Inflammatory macrophage treated with lipopolysaccharide for 4 hours (primary cell): ENCODE results near the gene SLC43A1.

ENCODE experiments used
- DNase-seq: peaks from one replicate; pipeline ENCODE4 v3.0.0-alpha.2; 2020

SLC43A1 gene

DNA sequence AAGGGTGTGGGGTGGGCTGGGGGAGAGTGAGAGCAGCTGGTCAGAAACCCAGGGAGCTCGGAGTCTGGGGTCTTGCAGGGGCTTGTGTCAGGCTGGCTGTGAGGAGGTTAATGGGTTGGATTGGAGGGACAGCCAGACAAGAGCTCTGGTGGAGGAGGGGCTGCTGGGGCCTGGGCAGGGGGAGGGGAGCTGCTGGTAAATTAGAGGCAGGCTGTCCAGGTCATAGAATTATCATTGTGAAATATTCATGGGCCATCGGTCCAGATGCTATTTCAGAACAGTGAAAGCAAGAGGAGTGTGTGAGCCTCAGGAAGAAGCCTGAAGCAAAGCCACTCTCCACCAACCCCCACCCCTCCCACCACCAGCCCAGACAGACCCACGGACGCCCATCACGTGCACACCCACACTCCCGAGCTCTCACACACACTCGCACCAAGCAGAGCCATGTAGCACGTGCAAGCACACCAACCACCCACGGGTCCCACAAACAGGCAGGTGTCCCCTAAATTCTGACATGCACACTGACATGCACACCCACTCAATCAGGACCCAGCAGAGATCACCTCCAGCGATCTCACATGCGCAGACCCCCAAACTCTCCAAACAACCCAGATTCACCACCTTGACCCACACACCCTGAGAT lies 36.4 kb downstream of the SLC43A1 start:
- no peak for DNase-seq

- DNase-seq, result no peak
These were observed 37.9 kb downstream of the SLC43A1 start for GRCh38 chr11:57477507-57478189.

GRCh38 chr11:57476757-57477506 lies 38.6 kb downstream of the SLC43A1 start:
- DNase-seq, result peak; percentile 64

GRCh38 chr11:57476047-57476756 lies 39.3 kb downstream of the SLC43A1 start:
- no peak for DNase-seq

DNA sequence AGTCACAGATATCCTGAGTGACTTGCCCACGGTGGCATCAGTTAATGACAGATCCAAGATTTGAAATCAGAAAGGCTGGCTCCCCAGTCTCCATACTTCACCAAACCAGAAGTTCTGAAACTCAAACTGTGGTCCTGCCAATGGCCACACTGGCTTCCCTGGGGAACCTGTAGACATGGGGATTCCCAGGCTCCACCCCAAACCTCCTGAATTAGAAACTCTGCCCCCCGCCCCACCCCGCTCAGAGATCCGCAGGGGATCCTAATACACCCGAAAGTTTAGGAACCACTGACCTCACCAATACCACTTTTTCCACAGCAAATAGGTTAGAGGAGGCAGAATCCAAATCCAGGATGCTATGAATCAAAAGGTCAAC lies 39.8 kb downstream of the SLC43A1 start:
- no peak for DNase-seq

DNA sequence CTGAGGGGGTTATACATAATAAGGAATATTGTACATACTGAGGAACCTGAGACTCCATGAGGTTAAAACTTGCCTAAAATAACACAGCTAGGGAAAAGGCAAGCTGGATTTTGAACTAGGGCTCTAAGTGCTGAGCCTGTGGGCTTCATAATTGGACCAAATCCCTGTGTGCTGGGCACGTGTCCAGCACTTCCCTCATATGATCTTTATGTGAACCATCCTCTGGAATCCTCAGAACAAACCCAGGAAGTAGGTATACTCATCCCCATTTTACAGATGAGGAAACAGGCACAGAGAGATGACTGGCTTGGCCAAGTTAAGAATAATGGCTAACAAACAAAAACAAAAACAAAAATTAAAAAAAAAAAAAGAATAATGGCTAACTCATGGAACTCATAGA lies 40.3 kb downstream of the SLC43A1 start:
- no peak for DNase-seq

DNA sequence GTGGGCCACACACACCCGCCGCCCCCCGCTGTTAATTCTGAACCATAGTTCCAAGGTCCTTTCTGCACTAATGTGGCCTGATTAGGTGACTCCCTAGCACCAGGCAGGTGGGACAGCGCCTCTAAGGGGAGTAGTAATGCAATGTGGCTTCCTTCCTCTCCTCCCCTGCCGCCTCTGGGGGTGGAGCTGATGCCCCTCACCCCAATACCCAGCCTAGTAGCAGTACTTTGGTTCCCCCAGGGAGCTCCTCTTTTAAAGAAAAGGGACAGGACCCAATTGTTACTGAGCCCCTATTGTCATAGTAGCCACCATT lies 40.7 kb downstream of the SLC43A1 start:
- no peak for DNase-seq

GRCh38 chr11:57474017-57474802 lies 41.3 kb downstream of the SLC43A1 start:
- no peak for DNase-seq

GRCh38 chr11:57473285-57473841 lies 42.1 kb downstream of the SLC43A1 start:
- peak; percentile 26 for DNase-seq

DNA sequence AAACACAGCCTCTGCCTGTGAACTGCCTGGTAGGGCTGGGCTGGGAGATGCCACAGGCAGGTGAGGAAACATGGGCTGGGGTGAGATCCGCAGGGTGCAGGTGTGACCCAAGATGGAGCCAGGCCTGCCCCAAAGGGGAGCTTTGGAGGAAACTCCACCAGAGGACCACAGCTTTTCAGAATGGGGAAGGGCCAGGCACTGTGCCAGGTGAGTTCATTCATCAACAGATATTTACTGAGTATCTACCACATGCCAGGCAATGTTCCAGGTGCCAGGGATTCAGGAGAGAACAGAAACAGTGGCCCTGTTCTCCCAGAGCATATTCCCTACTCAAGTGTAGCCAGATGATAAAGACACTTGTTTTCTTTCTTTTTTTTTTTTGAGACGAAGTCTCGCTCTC lies 44.0 kb downstream of the SLC43A1 start:
- DNase-seq, result no peak

- DNase-seq, result no peak
These were observed 46.2 kb downstream of the SLC43A1 start for GRCh38 chr11:57469268-57469667.

DNA sequence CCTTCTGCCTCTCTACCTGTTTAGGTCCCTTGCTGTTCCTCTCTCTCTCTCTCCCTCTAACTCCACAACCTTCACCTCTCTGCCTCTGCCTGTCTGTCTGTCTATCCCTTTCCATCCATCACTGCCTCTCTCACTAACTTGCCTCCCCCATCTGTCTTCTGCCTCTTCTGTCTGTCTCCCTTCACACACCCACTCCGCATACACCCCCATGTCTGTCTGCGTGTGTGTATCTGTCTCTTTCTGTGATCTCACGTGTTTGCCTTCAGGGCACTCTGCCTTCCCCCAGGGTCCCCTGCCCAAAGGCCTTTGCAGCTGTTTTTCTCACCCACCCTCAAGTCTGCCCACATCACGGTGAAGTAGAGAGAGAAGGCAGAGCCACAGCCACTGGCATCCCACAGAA lies 47.2 kb downstream of the SLC43A1 start:
- no peak for DNase-seq

DNA sequence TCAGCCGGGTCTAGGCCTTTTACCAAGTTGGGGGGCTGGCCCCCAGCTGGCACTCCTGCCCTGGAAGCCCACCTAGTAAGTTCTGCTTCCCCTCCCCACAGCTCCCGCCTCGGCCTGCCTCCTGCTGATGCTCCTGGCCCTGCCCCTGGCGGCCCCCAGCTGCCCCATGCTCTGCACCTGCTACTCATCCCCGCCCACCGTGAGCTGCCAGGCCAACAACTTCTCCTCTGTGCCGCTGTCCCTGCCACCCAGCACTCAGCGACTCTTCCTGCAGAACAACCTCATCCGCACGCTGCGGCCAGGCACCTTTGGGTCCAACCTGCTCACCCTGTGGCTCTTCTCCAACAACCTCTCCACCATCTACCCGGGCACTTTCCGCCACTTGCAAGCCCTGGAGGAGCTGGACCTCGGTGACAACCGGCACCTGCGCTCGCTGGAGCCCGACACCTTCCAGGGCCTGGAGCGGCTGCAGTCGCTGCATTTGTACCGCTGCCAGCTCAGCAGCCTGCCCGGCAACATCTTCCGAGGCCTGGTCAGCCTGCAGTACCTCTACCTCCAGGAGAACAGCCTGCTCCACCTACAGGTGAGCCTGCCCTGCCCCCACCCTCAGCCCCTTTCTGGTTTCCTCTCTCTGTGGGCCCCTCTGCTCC lies 47.9 kb downstream of the SLC43A1 start:
- DNase-seq, result no peak

DNA sequence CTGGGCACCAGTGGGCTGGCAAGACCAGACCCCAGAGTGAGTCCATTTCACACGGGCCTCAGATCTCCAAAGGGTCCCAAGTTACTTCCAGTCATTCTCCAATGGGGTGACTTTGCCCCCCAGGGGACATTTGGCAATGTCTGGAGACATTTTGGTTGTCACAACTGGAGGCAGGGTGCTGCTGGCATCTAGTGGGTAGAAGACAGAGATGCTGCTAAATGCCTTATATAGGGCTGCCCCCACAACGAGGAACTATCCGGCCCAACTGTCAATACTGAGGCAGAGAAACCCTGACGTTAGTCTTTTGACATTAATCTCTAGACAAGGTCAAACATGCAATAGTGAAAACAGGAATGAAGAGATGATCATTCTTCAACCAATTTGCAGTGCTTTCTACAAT lies 48.8 kb downstream of the SLC43A1 start:
- no peak for DNase-seq

DNA sequence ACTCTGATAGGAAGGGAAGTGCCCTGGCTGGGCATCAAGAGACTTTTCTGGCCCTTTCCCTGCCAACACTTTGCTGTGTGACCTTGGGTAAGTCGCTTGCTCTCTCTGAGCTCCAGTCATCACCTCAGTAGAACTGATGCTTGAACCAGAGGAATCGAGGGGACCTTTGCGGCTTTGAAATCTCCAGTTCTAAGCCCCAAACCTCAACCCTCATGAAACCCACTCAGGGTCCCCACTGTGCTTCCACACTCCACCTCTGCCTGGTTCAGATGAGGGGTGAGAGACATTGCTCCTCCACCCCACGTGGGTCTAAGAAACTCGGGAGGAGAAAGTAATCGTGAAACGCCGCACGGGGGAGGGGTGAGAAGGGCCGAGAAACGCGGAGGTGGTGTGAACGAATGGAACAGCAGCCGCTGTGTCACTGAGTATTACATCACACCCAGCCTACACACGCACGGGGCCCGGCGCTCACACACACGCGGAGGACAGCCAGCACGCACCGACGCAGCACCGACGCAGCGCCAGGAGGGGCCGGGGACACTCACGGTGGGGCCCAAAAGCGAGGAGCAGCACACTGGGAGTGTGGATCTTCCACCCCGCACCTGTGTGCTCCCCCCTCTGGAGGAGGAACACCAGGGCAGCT lies 50.8 kb downstream of the SLC43A1 start:
- peak; percentile 48 for DNase-seq

GRCh38 chr11:57463671-57464538 lies 51.6 kb downstream of the SLC43A1 start:
- DNase-seq, result no peak

GRCh38 chr11:57462597-57462996 lies 52.9 kb downstream of the SLC43A1 start:
- DNase-seq, result no peak

DNA sequence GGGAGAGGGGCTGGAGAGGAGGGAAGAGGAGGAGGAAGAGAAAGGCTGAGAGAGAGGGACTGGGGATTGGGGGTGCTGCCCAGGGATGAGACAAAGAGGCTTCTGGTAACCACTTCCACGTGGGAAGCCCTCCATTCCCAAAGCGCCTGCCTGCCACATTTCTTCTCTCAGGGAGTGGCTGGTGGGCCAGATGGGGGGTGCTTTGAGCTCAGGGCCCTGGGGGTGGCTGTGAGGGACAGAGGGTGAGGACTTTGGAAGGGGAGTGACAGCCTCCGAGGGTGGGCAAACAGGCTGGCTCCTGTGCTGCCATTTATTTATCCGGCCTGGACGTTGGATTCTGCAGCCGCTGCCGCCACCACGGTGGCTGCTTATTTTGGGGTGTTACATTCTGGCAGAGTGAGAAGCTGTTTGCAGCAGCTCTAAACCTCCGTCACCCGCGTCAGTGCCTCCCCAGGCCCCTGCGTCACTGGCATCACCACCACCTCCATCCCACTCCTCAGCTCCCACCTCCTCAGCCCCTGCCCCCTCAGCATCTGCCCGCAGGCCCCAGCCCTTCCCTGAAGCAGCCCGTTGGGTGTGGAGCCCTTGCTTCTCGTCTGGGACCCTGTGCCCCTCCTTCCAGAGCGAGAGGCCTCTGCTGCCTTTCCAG lies 53.5 kb downstream of the SLC43A1 start:
- no peak for DNase-seq

DNA sequence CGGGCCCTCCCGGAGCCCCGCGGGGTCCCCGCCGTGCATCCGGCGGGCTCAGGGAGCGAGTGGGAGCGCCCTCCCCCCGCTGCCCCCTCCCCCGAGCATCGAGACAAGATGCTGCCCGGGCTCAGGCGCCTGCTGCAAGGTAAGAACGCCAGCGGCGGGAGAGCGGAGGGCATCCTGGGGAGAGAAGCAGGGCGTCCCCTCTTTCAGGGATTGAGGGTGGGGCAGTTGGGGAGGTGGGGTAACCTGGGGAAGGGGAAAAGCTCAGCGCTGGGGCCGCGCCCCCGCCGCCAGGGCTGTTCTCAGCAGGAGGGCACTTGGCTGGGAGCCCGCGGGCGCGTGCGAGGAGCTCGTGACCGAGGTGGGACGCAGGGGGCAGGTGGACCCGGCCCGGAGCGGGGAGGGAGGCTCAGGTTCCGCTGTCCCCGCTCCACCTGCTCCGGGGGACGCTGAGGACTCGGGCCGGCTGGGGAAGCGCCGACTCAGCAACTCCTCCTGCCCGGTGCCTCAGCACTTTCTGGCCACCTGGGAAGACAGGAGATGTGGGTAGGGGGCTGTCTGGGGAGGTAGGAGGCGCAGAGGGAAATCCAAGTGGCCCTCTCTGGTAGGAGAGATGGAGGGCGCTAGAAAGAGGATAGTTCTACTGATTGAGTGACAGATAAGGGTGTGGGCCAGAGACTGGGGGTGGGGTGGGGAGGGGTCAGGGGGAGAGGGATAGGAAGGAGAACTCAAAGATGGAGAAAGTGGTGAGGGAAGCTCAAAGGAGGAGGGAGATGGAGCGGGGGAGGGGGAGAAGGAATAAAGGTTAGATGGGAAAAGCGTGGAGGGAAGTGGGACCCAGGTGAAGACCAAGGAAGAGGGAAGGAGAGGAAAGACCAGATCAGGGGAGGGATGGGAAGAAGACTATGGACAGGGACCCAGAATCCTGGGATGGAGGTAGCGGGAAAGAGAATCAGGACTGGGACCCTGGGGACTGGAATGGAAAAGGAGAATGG lies 54.4 kb downstream of the SLC43A1 start:
- no peak for DNase-seq
